GM12878 (cell line): Measurements from ENCODE around the gene CXCL14. TPM values are rescaled to one million over a fixed set of nuclear protein-coding genes. Genes with fewer than 3 reads are reported as not detected.

Experiments used
- ATAC-seq: fragments of 200-7000 bp; cut with Tn5 transposase; 3 replicates; pipeline ENCODE4 v1.9.1; 2020; ENCODE audit warnings: mild to moderate bottlenecking, moderate library complexity
- BruUV-seq: library from RNA; stranded (reverse); fragments of 400-500 nt; replicated peaks from 2 replicates; lab custom pipeline; 2021; lab: Mats Ljungman, UMichigan
- CTCF ChIA-PET: fragments of 300-600 bp; sonication (Branson Sonifier 250); formaldehyde crosslinking; extraction: SDS; loops from one replicate; lab custom pipeline; 2021; ENCODE audit warnings: inconsistent platforms; lab: Yijun Ruan, JAX
- POLR2A ChIA-PET: fragments of 350-600 bp; formaldehyde crosslinking; extraction: SDS; loops from one replicate; lab custom pipeline; 2021; ENCODE audit warnings: inconsistent platforms; lab: Charles Lee
- RAD21 ChIA-PET: fragments of 300-600 bp; sonication (Branson Sonifier 250); formaldehyde crosslinking; loops from one replicate; lab custom pipeline; 2023; ENCODE audit warnings: antibody characterized with exemption; ENCODE audit not compliant: unreplicated experiment; lab: Charles Lee
- SMC1A ChIA-PET: fragments of 300-600 bp; sonication (Branson Sonifier 250); formaldehyde crosslinking; loops from one replicate; lab custom pipeline; 2023; ENCODE audit not compliant: unreplicated experiment, uncharacterized antibody; lab: Charles Lee
- DNase-seq: peaks from one replicate; pipeline ENCODE4 v3.0.0-alpha.2; 2011; ENCODE audit warnings: low read depth, low spot score
- FAIRE-seq: peaks from 3 replicates; lab custom pipeline; 2011; peaks lifted over from hg19 to GRCh38; lab: Jason Lieb, UNC
- H2AFZ ChIP-seq: 2 replicates; pipeline ENCODE4 v1.6.0; 2011; ENCODE audit warnings: low read depth, low read length, control low read depth; ENCODE audit not compliant: control insufficient read depth
- H3K27ac ChIP-seq: 2 replicates; pipeline ENCODE4 v1.5.1; 2011; ENCODE audit warnings: control low read depth; ENCODE audit not compliant: control insufficient read depth, insufficient read depth
- H3K27me3 ChIP-seq, 2 experiments: replicated peaks in 1 of 2; 2 replicates each; pipeline versions ENCODE4 v1.6.0 to v1.6.1; 2011; ENCODE audit warnings: low read length in 1 of 2; ENCODE audit not compliant: control insufficient read depth in 2 of 2, insufficient read depth in 2 of 2
- H3K36me3 ChIP-seq, 2 experiments: 2 replicates each; pipeline ENCODE4 v1.5.1; 2011; ENCODE audit warnings: low read length in 1 of 2; ENCODE audit not compliant: control insufficient read depth in 2 of 2, insufficient read depth in 2 of 2
- H3K4me1 ChIP-seq: 2 replicates; pipeline ENCODE4 v1.6.1; 2011; ENCODE audit warnings: mild to moderate bottlenecking, low read length, moderate library complexity, mixed read lengths; ENCODE audit not compliant: control insufficient read depth, insufficient read depth
- H3K4me2 ChIP-seq: 2 replicates; pipeline ENCODE4 v1.6.0; 2011; ENCODE audit warnings: control low read depth; ENCODE audit not compliant: control insufficient read depth, insufficient read depth
- H3K4me3 ChIP-seq: fragments of 200-600 bp; sonication (generic); 2 replicates; pipeline ENCODE4 v1.5.1; 2016
- H3K79me2 ChIP-seq: 2 replicates; pipeline ENCODE4 v1.6.0; 2011; ENCODE audit warnings: low read length; ENCODE audit not compliant: control insufficient read depth, insufficient read depth
- H3K9ac ChIP-seq: 2 replicates; pipeline ENCODE4 v1.8.0; 2011; ENCODE audit warnings: low read length, control low read depth, mixed read lengths; ENCODE audit not compliant: control insufficient read depth, insufficient read depth
- H3K9me3 ChIP-seq: replicated peaks from 3 replicates; pipeline ENCODE4 v1.5.1; 2011; ENCODE audit warnings: mild to moderate bottlenecking, low read length; ENCODE audit not compliant: control insufficient read depth, insufficient read depth
- H4K20me1 ChIP-seq: 2 replicates; pipeline ENCODE4 v1.6.0; 2011; ENCODE audit not compliant: control insufficient read depth, insufficient read depth
- CEBPB ChIP-seq, 2 experiments: fragments of 150-350 bp in 1 of 2; IDR thresholded peaks; 2 replicates each; pipeline ENCODE4 v1.6.1; 2012 to 2014; ENCODE audit warnings: low read depth in 2 of 2, low read length in 2 of 2, borderline replicate concordance in 1 of 2, inconsistent platforms in 1 of 2
- HDGF ChIP-seq: fragments of 450-650 bp; IDR thresholded peaks from 2 replicates; pipeline ENCODE4 v1.6.1; 2016; ENCODE audit warnings: antibody characterized with exemption
- NR2C2 ChIP-seq: IDR thresholded peaks from 2 replicates; pipeline ENCODE4 v1.6.1; 2011; ENCODE audit warnings: borderline replicate concordance, low read depth; ENCODE audit not compliant: control insufficient read depth, insufficient read length
- PAX5 ChIP-seq: IDR thresholded peaks from 2 replicates; pipeline ENCODE4 v1.6.1; 2011; ENCODE audit warnings: low read depth, low read length, borderline replicate concordance
- PML ChIP-seq: IDR thresholded peaks from 2 replicates; pipeline ENCODE4 v1.6.1; 2012; ENCODE audit warnings: low read length, inconsistent platforms
- RAD51 ChIP-seq: fragments of 450-650 bp; IDR thresholded peaks from 2 replicates; pipeline ENCODE4 v1.6.1; 2016; ENCODE audit warnings: moderate library complexity, mild to moderate bottlenecking, inconsistent platforms
- SREBF2 ChIP-seq: IDR thresholded peaks from 2 replicates; pipeline ENCODE4 v1.6.1; 2012; ENCODE audit warnings: mild to moderate bottlenecking, low read length
- TBL1XR1 ChIP-seq: IDR thresholded peaks from 2 replicates; pipeline ENCODE4 v1.6.1; 2012; ENCODE audit warnings: low read depth, low read length, improper control_type of control experiment
- TCF12 ChIP-seq: IDR thresholded peaks from 2 replicates; pipeline ENCODE4 v1.6.1; 2011; ENCODE audit warnings: low read depth, mild to moderate bottlenecking, low read length
- WRNIP1 ChIP-seq: IDR thresholded peaks from 2 replicates; pipeline ENCODE4 v1.6.1; 2011; ENCODE audit warnings: low read depth, low read length, improper control_type of control experiment, borderline replicate concordance
- WGBS: methylation state at CpG from one replicate; pipeline ENCODE4 v1.1.6; 2016; ENCODE audit warnings: low lambda C conversion rate; ENCODE audit not compliant: insufficient replicate concordance, insufficient coverage; ENCODE audit errors: missing lambda C conversion rate; 5-methylcytosine and 5-hydroxymethylcytosine counted together
- in situ Hi-C: fragments of 300-500 bp; cut with MboI; formaldehyde crosslinking; loops from 9 replicates; pipeline ENCODE4 v1.14.3; 2018; ENCODE audit warnings: mixed read lengths
- intact Hi-C: fragments of 100-400 bp; cut with micrococcal nuclease; formaldehyde crosslinking; loops from one replicate; pipeline ENCODE4 v1.14.2; 2022; ENCODE audit not compliant: unreplicated experiment
- polyA plus RNA-seq, 11 experiments: library from polyadenylated mRNA; depleted of rRNA in 4 of 11; unstranded in 6 of 11; stranded (reverse) in 5 of 11; fragments of >200 nt; fragmentation: Nextera tagmentation in 4 of 11; fragmentation: Illumina TruSeq in 1 of 11; extraction: Ambion mirVana in 4 of 11; extraction: Trizol in 1 of 11; gene quantifications; 1 replicate in 1 of 11; 2 replicates in 10 of 11; pipeline versions ENCODE4 v1.2.1 to v1.2.3, GENCODE V29; 2011 to 2016; ENCODE audit warnings: inconsistent platforms in 2 of 11, missing spikeins in 2 of 11, low read depth in 1 of 11
- total RNA-seq, 4 experiments: library from RNA; depleted of rRNA in 3 of 4; stranded (reverse); fragments of >200 nt in 3 of 4; fragmentation: Illumina TruSeq in 1 of 4; extraction: Trizol in 1 of 4; gene quantifications; 2 replicates each; pipeline versions ENCODE4 v1.2.1 to v1.2.3, GENCODE V29; 2013 to 2021
- TF ChIP-seq, protein P1 (sequence below): fragments of 150-350 bp; IDR thresholded peaks from 2 replicates; pipeline ENCODE4 v1.6.1; 2016; ENCODE audit warnings: low read depth, low read length
- TF ChIP-seq, protein P2 (sequence below): fragments of 450-650 bp; IDR thresholded peaks from 2 replicates; pipeline ENCODE4 v1.6.1; 2018; ENCODE audit warnings: mild to moderate bottlenecking, low read depth, moderate library complexity; ENCODE audit not compliant: partially characterized antibody
- TF ChIP-seq, protein P3 (sequence below): fragments of 150-350 bp; IDR thresholded peaks from 2 replicates; pipeline ENCODE4 v1.6.1; 2014; ENCODE audit warnings: mild to moderate bottlenecking, low read depth, low read length
- TF ChIP-seq, protein P4 (sequence below): IDR thresholded peaks from 2 replicates; pipeline ENCODE4 v1.6.1; 2011; ENCODE audit warnings: mild to moderate bottlenecking, low read depth, low read length, moderate library complexity; ENCODE audit not compliant: insufficient replicate concordance

Gene CXCL14
- total and polyA plus RNA-seq, 10 of the 15 experiments (the other 5 are each of a cell fraction or from before 2014, with no cell fraction given): 0.05 TPM; not detected in 9

DNA sequence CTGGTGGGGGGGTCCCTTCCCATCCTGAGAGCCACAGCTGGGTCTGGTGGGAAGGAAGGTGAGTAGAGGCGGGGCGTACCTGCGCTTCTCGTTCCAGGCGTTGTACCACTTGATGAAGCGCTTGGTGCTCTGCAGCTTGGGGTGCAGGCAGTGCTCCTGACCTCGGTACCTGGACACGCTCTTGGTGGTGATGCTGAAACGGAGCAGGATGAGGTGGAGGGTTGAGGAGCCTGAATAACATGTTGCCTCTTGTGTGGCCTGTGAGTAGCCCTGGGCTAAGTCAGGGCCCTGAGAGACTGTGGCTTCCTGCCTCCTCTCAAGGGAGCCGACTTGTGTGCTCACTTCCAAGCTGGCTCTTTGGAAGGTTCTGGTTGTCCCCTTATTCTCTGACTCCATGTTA, 4.3 kb downstream of the CXCL14 start (continued):
- TF ChIP-seq, protein P1, sequence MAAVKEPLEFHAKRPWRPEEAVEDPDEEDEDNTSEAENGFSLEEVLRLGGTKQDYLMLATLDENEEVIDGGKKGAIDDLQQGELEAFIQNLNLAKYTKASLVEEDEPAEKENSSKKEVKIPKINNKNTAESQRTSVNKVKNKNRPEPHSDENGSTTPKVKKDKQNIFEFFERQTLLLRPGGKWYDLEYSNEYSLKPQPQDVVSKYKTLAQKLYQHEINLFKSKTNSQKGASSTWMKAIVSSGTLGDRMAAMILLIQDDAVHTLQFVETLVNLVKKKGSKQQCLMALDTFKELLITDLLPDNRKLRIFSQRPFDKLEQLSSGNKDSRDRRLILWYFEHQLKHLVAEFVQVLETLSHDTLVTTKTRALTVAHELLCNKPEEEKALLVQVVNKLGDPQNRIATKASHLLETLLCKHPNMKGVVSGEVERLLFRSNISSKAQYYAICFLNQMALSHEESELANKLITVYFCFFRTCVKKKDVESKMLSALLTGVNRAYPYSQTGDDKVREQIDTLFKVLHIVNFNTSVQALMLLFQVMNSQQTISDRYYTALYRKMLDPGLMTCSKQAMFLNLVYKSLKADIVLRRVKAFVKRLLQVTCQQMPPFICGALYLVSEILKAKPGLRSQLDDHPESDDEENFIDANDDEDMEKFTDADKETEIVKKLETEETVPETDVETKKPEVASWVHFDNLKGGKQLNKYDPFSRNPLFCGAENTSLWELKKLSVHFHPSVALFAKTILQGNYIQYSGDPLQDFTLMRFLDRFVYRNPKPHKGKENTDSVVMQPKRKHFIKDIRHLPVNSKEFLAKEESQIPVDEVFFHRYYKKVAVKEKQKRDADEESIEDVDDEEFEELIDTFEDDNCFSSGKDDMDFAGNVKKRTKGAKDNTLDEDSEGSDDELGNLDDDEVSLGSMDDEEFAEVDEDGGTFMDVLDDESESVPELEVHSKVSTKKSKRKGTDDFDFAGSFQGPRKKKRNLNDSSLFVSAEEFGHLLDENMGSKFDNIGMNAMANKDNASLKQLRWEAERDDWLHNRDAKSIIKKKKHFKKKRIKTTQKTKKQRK: no peak
- TF ChIP-seq NR2C2: no peak
- TF ChIP-seq, protein P2, sequence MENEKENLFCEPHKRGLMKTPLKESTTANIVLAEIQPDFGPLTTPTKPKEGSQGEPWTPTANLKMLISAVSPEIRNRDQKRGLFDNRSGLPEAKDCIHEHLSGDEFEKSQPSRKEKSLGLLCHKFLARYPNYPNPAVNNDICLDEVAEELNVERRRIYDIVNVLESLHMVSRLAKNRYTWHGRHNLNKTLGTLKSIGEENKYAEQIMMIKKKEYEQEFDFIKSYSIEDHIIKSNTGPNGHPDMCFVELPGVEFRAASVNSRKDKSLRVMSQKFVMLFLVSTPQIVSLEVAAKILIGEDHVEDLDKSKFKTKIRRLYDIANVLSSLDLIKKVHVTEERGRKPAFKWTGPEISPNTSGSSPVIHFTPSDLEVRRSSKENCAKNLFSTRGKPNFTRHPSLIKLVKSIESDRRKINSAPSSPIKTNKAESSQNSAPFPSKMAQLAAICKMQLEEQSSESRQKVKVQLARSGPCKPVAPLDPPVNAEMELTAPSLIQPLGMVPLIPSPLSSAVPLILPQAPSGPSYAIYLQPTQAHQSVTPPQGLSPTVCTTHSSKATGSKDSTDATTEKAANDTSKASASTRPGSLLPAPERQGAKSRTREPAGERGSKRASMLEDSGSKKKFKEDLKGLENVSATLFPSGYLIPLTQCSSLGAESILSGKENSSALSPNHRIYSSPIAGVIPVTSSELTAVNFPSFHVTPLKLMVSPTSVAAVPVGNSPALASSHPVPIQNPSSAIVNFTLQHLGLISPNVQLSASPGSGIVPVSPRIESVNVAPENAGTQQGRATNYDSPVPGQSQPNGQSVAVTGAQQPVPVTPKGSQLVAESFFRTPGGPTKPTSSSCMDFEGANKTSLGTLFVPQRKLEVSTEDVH: no peak
- TF ChIP-seq HDGF: no peak
- TF ChIP-seq RAD51: no peak
- TF ChIP-seq, all 136 proteins: peak for 0

DNA sequence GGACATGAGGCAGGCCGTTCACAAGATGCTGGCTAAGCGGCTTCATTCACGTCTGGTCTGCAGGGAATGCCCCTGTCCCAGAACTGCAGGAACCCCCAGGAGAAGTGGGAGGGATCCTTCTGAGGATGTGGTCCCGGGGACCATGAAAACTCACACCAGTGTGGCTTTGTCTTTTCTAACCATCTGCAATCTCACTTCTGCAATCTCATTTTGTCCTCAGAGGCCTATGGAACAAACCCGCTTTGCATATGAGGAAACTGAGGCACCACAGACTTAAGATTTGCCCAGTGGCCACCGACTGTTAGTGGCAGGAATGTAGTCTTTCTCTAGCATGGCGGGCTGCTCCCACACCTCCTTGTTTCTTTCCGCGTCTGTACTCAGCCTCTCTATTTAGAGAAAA, 6.9 kb downstream of the CXCL14 start:
- Histone ChIP-seq H3K9me3 (no peaks in the 10 kb centered on the region), H3K4me2 (no peak overlapping the region), H3K27ac (no peak overlapping the region), H3K4me3 (no peak overlapping the region), H3K9ac (no peak overlapping the region), H3K4me1 (no peaks in the 10 kb centered on the region; the same call in 1 of the 2 replicates), H2AFZ (no peak overlapping the region), H3K27me3 (peaks cover 0 to 5% of the 10 kb centered on the region in 2 experiments; a peak in 2 of 4 replicates), H3K79me2 (no peaks in the 10 kb centered on the region), H4K20me1 (no peaks in the 10 kb centered on the region), H3K36me3 (no peaks in the 10 kb centered on the region)
- ChIA-PET POLR2A (no interaction called here), RAD21 (no interaction called here), CTCF (interaction anchor here (2.5 to 3.1 kb wide), 3 partner anchors 9 to 19 kb away, joined by 7 to 20 read pairs (median 13); no protein-coding TSS in a partner anchor), SMC1A (no interaction called here)
- intact Hi-C loops (no loop called here), in situ Hi-C loops (no loop called here)
- FAIRE-seq (no peak), DNase-seq (no peak), ATAC-seq (no peak)
- no TSS peak for BruUV-seq
- WGBS: 45% methylated on average over 9 of the region's 9 CpGs
- TF ChIP-seq SREBF2: no peak
- TF ChIP-seq PML: no peak
- TF ChIP-seq, protein P3, sequence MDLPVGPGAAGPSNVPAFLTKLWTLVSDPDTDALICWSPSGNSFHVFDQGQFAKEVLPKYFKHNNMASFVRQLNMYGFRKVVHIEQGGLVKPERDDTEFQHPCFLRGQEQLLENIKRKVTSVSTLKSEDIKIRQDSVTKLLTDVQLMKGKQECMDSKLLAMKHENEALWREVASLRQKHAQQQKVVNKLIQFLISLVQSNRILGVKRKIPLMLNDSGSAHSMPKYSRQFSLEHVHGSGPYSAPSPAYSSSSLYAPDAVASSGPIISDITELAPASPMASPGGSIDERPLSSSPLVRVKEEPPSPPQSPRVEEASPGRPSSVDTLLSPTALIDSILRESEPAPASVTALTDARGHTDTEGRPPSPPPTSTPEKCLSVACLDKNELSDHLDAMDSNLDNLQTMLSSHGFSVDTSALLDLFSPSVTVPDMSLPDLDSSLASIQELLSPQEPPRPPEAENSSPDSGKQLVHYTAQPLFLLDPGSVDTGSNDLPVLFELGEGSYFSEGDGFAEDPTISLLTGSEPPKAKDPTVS: no peak
- TF ChIP-seq TBL1XR1: no peak
- TF ChIP-seq, protein P4, sequence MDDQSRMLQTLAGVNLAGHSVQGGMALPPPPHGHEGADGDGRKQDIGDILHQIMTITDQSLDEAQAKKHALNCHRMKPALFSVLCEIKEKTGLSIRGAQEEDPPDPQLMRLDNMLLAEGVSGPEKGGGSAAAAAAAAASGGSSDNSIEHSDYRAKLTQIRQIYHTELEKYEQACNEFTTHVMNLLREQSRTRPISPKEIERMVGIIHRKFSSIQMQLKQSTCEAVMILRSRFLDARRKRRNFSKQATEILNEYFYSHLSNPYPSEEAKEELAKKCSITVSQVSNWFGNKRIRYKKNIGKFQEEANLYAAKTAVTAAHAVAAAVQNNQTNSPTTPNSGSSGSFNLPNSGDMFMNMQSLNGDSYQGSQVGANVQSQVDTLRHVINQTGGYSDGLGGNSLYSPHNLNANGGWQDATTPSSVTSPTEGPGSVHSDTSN: no peak
- TF ChIP-seq WRNIP1: no peak
- TF ChIP-seq CEBPB (IDR thresholded peaks at IDR 0.05; ENCODE audit: borderline replicate concordance in 1 of 2, low read depth in 2 of 2, low read length in 2 of 2): no peak
- TF ChIP-seq TCF12: no peak
- TF ChIP-seq PAX5: 0 out of 2 replicates have a peak, but pooled peaks have one; percentile 11
